Activated naive CD8-positive, alpha-beta T cell treated with anti-CD3 and anti-CD28 coated beads, Interleukin-2, amount 50 U/mL, for 24 hours (primary cell): ENCODE data around the gene HLA-DQA1.
A peak's percentile ranks its signal among the peaks of the same experiment; 100 is the strongest.
"Not testable (repeated sequence)": the region's sequence is repeated elsewhere in the genome, so short reads cannot be mapped to it uniquely, and the experiment has no call there.

Experiments used
- ATAC-seq: fragments of 150-1000 bp; cut with Tn5 transposase; one replicate; pipeline ENCODE4 v1.10.0; 2021
- DNase-seq: peaks from one replicate; pipeline ENCODE4 v3.0.0; 2021
- H3K27ac Mint-ChIP-seq: one replicate; pipeline ENCODE4 v1.8.0; 2021; ENCODE audit warnings: mild to moderate bottlenecking, mixed read lengths
- H3K27me3 Mint-ChIP-seq: one replicate; pipeline ENCODE4 v1.8.0; 2021; ENCODE audit warnings: mixed read lengths
- H3K36me3 Mint-ChIP-seq: one replicate; pipeline ENCODE4 v1.8.0; 2021; ENCODE audit warnings: low read depth, mixed read lengths
- H3K4me1 Mint-ChIP-seq: one replicate; pipeline ENCODE4 v1.8.0; 2021; ENCODE audit warnings: mixed read lengths
- H3K4me3 Mint-ChIP-seq: one replicate; pipeline ENCODE4 v1.8.0; 2021; ENCODE audit warnings: mild to moderate bottlenecking, moderate library complexity, mixed read lengths
- H3K9me3 Mint-ChIP-seq: one replicate; pipeline ENCODE4 v1.8.0; 2021; ENCODE audit warnings: mixed read lengths

Gene HLA-DQA1

DNA sequence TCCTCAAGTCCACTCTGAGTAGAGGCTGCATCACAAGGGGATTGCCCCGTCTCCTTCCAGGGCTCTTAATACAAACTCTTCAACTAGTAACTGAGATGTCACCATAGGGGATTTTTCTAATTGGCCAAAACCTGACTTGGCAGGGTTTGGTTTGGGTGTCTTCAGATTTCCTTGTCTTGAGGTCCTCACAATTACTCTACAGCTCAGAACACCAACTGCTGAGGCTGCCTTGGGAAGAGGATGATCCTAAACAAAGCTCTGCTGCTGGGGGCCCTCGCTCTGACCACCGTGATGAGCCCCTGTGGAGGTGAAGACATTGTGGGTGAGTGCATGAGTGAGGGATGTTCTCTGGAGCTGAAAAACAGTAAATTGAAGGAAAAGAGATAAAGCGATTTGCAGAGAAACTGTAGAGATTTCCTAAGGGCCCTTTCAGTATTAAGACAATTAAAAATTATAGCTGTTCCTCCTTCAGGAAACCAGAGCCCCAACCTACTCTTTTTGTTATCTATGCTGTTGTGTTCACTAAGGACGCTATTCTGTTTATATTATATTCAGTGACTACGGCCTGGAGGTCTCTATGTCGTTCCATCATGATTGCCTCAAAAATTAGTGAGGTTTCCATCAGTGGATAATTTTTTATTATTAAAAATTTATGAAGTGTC is at the start of gene HLA-DQA1:
TSS of gene HLA-DQA1 (plus strand) at position 188 of the 662 bp plus-strand sequence. CDS start at position 241, 53 bp downstream.
- Mint-ChIP-seq H3K27ac (peak within 1 kb of the TSS; percentile 81), H3K9me3 (no peaks in the 10 kb centered on the region), H3K27me3 (peaks cover 5% of the 10 kb centered on the region), H3K36me3 (peaks cover 2% of the 10 kb centered on the region), H3K4me3 (peak within 1 kb of the TSS; percentile 82), H3K4me1 (peaks cover 38% of the 10 kb centered on the region)
- DNase-seq (no peak), ATAC-seq (peak; percentile 76)

DNA sequence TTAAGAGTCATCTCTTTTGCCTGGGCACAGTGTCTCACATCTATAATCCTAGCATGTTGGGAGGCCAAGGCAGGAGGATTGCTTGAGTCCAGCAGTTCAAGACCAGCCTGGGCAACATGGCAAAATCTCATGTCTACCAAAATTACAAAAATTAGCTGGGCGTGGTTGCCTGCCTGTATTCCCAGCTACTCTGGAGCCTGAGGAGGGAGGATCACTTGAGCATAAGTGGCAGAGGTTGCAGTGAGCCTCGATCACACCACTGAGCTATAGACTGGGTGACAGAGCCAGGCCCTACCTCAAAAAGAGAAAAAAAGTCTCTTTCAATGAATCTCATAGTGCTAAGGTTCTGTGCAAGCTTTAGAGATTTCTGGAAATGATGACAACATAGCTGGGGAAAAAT is 49.0 kb upstream of the HLA-DQA1 start:
- H3K4me3 Mint-ChIP-seq, result peak overlapping the region; percentile 72
- DNase-seq, result no peak
- no peak overlapping the region for H3K27ac Mint-ChIP-seq
- no peak for ATAC-seq
- no peaks in the 10 kb centered on the region for H3K27me3 Mint-ChIP-seq
- no peaks in the 10 kb centered on the region for H3K36me3 Mint-ChIP-seq
- peaks cover 12% of the 10 kb centered on the region for H3K4me1 Mint-ChIP-seq
- no peaks in the 10 kb centered on the region for H3K9me3 Mint-ChIP-seq

DNA sequence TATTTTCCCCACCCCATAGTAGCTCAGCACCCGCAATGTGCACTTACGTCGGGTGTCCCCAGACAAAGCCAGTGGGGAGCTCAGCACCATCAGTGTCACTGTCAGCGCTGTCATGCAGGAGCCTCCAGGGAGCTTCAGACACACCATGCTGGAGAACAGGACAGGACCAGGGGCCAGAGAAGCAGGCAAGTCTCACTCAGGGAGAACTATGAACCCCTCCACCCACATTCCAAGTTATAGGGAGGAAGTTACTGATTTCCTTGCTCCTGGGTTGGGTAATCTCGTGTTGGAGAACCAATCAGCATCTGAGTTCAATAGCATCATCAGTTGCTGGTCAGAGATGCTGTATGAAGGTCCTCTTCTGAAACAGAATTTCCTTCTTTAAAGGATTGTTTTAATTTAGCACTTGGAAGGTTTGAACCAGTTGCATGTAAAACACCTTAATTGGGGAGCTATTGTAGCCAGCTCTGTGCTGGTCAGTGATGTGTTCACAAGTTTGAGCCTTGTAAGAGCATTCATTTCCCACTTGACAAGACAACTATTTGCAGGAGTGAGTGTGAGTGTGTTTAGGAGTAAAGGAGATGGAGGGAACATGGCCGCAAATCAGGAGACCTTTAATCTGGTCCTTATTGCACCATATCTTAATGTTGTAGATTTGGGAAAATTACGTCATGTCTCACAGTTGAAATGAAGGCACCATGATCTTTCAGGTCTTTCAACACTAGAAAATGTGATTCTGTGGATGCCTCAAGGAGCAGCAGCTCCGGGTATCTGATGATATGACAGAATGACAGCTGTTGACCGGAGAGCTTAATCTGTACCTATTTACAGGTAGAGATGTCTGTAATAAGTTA is 47.4 kb upstream of the HLA-DQA1 start, which contains the start of gene HLA-DRB1:
TSS of gene HLA-DRB1 (minus strand) at position 253 of the 854 bp plus-strand sequence. CDS start at position 147, 106 bp downstream.
- no peaks in the 10 kb centered on the region for H3K27me3 Mint-ChIP-seq
- no peak within 1 kb of the TSS for H3K27ac Mint-ChIP-seq
- peak; percentile 91 for ATAC-seq
- H3K9me3 Mint-ChIP-seq, result no peaks in the 10 kb centered on the region
- H3K4me1 Mint-ChIP-seq, result peaks cover 10% of the 10 kb centered on the region
- H3K4me3 Mint-ChIP-seq, result peak within 1 kb of the TSS; percentile 72
- peak; percentile 16 for DNase-seq
- no peaks in the 10 kb centered on the region for H3K36me3 Mint-ChIP-seq

DNA sequence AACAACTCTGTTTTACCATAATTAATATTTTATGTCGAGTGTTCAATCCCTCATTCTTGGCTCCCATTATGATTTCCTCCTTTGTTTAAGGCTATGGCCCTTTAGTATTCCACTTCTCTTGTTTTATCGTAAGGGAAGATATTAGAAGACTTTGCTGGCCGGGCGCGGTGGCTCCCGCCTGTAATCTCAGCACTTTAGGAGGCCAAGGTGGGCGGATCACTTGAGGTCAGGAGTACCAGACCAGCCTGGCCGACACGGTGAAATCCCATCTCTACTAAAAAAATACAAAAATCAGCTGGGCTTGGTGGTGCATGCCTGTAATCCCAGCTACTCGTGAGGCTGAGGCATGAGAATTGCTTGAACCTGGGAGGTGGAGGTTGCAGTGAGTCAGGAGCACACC is 46.5 kb upstream of the HLA-DQA1 start:
- not testable (repeated sequence) for H3K36me3 Mint-ChIP-seq, H3K4me1 Mint-ChIP-seq, ATAC-seq, H3K4me3 Mint-ChIP-seq, DNase-seq, H3K27me3 Mint-ChIP-seq, H3K9me3 Mint-ChIP-seq, H3K27ac Mint-ChIP-seq

DNA sequence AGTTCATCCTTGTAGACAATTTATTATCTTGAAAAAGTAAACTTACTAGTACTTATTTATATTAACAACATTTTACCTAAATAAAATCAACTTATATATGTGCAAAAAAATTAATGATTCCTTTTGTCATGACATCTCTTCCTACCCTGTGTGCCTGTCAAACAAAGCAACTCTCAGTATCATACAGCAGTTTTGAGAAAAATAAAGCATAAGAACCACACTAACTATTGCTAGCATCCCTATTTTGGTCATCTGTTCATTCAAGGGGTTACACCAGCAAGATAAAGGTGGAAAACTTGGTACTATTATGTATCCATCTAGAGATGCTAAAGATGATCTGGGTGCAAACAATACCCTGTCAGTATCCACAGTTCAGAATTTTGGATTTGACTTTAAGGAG is 40.2 kb upstream of the HLA-DQA1 start:
- ATAC-seq (no peak), DNase-seq (no peak)
- H3K27me3 Mint-ChIP-seq, result no peaks in the 10 kb centered on the region
- H3K4me3 Mint-ChIP-seq, result no peak overlapping the region
- H3K36me3 Mint-ChIP-seq, result no peaks in the 10 kb centered on the region
- H3K27ac Mint-ChIP-seq, result no peak overlapping the region
- H3K9me3 Mint-ChIP-seq, result peaks cover 9% of the 10 kb centered on the region
- no peaks in the 10 kb centered on the region for H3K4me1 Mint-ChIP-seq

DNA sequence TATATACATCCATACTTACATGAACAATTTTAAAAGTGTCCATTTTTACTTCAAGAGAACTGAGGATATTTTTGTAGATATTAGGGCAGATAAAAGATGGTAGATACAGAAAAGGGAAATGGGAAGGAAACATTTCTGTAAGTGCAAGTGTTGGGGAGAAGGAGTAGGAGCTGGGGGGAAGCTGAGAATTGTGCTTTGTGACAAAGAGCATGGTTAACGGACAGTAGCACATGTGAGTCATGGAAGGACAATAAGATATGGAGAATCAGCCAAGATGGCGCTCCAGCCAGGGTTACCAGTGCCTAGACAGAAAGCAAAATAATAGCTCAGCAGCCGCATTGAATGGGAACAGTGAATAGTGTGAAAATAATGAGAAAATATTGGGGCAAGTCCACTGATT is 34.8 kb upstream of the HLA-DQA1 start:
- ATAC-seq, result no peak
- H3K36me3 Mint-ChIP-seq, result no peaks in the 10 kb centered on the region
- no peak overlapping the region for H3K4me3 Mint-ChIP-seq
- no peak overlapping the region for H3K27ac Mint-ChIP-seq
- H3K4me1 Mint-ChIP-seq, result peaks cover 19% of the 10 kb centered on the region
- no peaks in the 10 kb centered on the region for H3K27me3 Mint-ChIP-seq
- peaks cover 9% of the 10 kb centered on the region for H3K9me3 Mint-ChIP-seq
- DNase-seq, result no peak

DNA sequence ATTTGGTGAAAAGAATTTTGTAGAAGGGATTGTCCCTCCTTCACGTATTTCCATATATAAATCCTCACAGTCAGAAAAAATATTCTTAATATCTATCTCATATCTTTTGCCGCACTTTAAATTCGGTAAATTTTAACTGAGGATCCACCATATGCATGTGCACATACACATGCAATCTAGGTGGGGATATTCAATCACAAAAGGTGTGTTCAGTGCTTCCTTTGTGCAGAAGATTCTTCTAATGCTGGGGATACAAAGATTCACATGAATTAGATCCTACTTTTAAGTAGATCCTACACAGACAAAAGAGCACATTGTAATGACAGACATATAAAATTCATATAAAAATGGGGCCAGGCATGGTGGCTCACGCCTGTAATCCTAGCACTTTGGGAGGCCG is 34.0 kb upstream of the HLA-DQA1 start:
- DNase-seq (no peak), ATAC-seq (no peak)
- peaks cover 9% of the 10 kb centered on the region for H3K9me3 Mint-ChIP-seq
- no peak overlapping the region for H3K4me3 Mint-ChIP-seq
- no peaks in the 10 kb centered on the region for H3K27me3 Mint-ChIP-seq
- H3K4me1 Mint-ChIP-seq, result peaks cover 25% of the 10 kb centered on the region
- H3K36me3 Mint-ChIP-seq, result no peaks in the 10 kb centered on the region
- H3K27ac Mint-ChIP-seq, result no peak overlapping the region

DNA sequence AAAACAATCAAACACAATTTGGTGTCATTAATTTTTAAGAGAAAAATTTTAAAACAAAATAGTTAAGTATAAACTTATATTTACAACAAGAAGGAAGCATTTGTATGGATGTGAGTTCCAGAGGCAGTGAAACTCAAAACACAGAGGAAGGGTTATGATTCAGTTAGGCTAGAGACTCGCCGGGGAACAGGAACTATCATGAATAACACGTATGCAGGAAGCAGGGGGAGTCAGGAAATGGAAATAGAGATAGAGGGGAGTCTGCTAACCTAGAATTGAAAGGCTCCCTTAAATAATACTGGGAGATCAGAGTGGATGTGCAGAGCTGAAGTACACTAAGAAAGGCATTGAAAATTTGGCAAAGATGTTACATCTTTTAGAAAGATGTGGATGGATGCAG is 33.3 kb upstream of the HLA-DQA1 start:
- Mint-ChIP-seq H3K9me3 (peaks cover 8% of the 10 kb centered on the region), H3K4me3 (peak overlapping the region; percentile 1), H3K27ac (peak overlapping the region; percentile 64), H3K4me1 (peaks cover 31% of the 10 kb centered on the region), H3K27me3 (no peaks in the 10 kb centered on the region), H3K36me3 (no peaks in the 10 kb centered on the region)
- DNase-seq (no peak), ATAC-seq (no peak)

DNA sequence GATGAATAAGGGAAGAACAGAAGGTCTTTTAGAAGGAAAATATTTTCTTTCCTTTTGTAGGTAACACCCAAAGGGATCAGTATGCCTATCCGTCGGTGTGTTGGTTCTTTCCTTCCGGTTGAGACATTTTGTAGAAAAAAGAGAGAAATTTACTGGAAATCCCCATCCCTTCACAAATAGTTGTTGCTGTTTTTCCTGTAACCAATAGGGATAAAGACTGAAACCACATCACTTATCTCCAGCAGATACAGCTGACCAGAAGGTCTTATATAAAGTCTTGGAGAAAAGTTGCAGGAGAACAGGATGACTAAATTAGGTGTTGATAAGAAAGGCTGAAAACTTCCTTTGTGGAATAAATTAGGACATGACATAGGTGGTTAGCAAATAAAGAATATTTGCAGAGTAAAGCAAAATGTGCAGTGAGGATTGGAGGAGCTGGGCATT is 32.8 kb upstream of the HLA-DQA1 start:
- peak overlapping the region; percentile 1 for H3K4me3 Mint-ChIP-seq
- peaks cover 31% of the 10 kb centered on the region for H3K4me1 Mint-ChIP-seq
- DNase-seq (no peak), ATAC-seq (no peak)
- H3K9me3 Mint-ChIP-seq, result peaks cover 4% of the 10 kb centered on the region
- H3K27me3 Mint-ChIP-seq, result no peaks in the 10 kb centered on the region
- H3K27ac Mint-ChIP-seq, result peak overlapping the region; percentile 64
- no peaks in the 10 kb centered on the region for H3K36me3 Mint-ChIP-seq

DNA sequence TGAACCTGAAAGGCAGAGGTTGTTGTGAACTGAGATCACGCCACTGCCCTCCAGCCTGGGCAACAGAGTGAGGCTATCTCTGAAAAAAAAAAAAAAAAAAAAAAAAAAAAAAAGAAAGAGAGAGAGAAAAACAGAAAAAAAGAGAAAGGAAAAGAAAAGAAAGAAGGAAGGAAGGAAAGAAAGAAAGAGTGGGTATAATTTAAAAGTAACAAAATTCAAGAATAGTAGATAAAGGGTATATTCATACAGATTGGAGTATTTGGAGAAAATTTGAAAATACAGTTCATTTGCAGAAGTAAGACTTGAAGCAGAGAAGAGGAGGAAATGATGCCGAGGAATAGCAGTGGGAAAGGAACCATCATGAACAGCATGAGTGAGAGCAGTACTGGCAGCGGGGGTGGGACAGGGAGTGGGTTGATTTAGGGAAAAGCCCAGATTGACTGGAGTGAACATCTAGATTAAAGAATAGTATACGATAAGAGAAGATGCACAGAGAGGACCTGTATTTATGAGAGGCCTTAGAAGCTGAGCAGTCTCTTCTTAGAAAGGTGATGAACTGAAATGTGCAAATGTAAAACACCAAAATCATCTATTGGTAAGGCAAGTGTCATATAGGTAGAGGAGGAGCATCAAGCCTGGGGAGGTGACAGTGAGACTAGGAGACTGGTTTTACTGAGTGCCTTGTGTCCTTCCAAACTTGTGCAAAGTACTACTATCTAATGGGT is 29.8 kb upstream of the HLA-DQA1 start:
- no peak for ATAC-seq
- Mint-ChIP-seq H3K9me3 (no peaks in the 10 kb centered on the region), H3K4me3 (no peak overlapping the region), H3K36me3 (no peaks in the 10 kb centered on the region), H3K27me3 (no peaks in the 10 kb centered on the region), H3K4me1 (peaks cover 36% of the 10 kb centered on the region), H3K27ac (peak overlapping the region; percentile 28)
- no peak for DNase-seq

DNA sequence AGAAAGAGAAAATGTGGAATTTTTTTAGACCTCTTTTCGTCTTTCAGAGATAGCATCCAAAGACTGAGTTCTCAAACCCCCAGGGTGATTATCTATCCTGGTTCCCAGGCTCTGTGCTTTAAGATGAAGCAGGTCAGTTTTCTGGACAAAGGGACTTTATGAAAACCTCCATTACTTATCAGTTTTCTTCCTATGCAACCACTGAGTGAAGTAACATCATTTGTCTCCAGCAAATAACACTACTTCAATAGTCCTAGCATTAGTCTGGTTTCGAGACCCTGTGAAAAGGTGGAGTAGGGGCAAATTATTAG is 29.3 kb upstream of the HLA-DQA1 start:
- DNase-seq, result no peak
- no peak for ATAC-seq
- Mint-ChIP-seq H3K36me3 (no peaks in the 10 kb centered on the region), H3K27ac (peak overlapping the region; percentile 28), H3K4me3 (no peak overlapping the region), H3K27me3 (no peaks in the 10 kb centered on the region), H3K9me3 (no peaks in the 10 kb centered on the region), H3K4me1 (peaks cover 33% of the 10 kb centered on the region)

DNA sequence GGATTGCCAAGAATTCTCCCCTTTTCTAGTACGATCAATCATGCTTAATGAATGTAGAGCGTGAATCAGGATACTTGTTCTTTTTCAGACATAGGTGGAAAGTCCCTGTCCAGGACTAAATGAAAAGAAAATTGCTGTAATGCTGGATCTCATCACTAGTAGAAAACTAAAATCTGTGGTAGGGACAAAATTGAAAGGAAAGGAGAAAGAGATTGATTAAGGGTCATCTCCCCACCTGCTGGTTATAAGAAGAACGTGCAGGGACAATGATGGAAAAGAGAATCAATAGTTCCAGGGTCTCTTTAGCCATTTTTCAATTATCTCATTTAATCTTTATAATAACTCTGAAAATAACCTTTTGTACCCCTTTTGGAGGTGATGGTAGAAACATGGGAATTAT is 28.8 kb upstream of the HLA-DQA1 start:
- Mint-ChIP-seq H3K4me3 (no peak overlapping the region), H3K4me1 (peaks cover 30% of the 10 kb centered on the region), H3K27ac (peak overlapping the region; percentile 28), H3K36me3 (no peaks in the 10 kb centered on the region), H3K9me3 (no peaks in the 10 kb centered on the region), H3K27me3 (no peaks in the 10 kb centered on the region)
- DNase-seq (no peak), ATAC-seq (no peak)

DNA sequence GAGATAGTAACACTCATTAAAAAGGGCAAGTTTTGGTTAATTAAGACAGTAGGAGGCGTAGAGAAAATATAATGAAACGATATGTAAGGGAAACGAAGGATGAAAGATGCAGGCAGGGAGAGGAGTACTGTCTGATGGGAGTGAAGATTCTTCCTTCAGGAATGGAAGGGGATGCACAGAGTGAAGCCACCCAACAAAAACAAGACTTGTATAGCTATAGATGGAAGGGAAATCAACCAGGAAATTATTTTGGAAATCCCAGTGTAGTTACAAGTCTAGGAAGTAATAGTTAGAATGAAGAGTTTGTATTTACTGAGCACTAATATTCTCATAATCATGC is 27.8 kb upstream of the HLA-DQA1 start:
- no peaks in the 10 kb centered on the region for H3K27me3 Mint-ChIP-seq
- no peak overlapping the region for H3K4me3 Mint-ChIP-seq
- no peaks in the 10 kb centered on the region for H3K9me3 Mint-ChIP-seq
- no peak for DNase-seq
- ATAC-seq, result no peak
- H3K4me1 Mint-ChIP-seq, result peaks cover 34% of the 10 kb centered on the region
- no peaks in the 10 kb centered on the region for H3K36me3 Mint-ChIP-seq
- H3K27ac Mint-ChIP-seq, result no peak overlapping the region

DNA sequence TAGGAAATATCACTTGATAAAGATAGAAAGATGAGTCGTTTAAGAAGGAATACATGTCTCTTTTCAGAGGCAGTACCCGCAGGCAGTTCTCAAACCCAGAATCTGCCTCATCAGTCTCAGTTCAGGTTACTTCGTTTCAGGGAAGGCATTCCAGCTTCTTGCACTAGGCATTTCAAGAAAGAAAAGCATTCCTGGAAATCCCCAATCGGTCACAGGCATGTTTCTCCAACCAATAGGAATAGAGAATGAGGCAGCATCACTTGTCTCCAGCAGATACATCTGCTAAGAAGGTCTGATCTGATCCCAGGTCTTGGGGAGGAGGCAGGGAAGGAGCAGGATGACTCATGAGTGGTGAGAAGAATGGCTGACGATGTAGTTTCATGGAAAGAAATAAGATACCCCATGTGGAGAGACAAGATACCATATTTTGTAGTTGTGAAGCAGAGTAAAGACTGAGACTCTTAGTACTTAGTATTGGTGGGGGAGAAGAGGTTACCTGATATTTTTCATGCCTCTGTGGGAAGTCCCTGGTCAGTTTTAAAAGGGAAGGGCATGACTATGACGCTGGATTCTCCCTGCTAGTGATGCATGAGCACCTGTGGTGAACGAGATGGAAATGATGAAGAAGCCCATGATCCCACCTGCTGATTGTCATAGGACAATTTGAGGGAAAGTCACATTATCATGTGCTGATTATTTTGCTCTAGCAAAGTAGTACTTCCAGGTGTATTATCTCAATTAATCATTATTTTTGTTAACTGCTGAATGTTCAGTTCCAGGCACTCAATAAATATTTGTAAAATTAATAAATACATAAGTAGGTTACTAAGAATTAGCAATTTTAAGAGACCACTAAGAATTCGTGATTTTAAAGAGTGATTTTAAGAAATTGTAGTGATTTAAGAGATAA is 27.2 kb upstream of the HLA-DQA1 start:
- Mint-ChIP-seq H3K4me1 (peaks cover 29% of the 10 kb centered on the region), H3K4me3 (no peak overlapping the region), H3K27ac (no peak overlapping the region), H3K9me3 (no peaks in the 10 kb centered on the region), H3K27me3 (no peaks in the 10 kb centered on the region), H3K36me3 (no peaks in the 10 kb centered on the region)
- peak; percentile 97 for ATAC-seq
- DNase-seq, result peak; percentile 44
